Iris pigment epithelial cell (primary cell): ENCODE measurements around the gene IQGAP2.

ENCODE experiments used
- DNase-seq: peaks from one replicate; pipeline ENCODE4 v3.0.0-alpha.2; 2011; ENCODE audit warnings: low read depth

Gene IQGAP2

GRCh38 chr5:76690704-76691466 lies 287.8 kb downstream of the IQGAP2 start:
- peak; percentile 78 for DNase-seq

GRCh38 chr5:76691467-76692273 lies 288.6 kb downstream of the IQGAP2 start:
- DNase-seq = peak; percentile 78

GRCh38 chr5:76692274-76692540 lies 289.1 kb downstream of the IQGAP2 start:
- DNase-seq = no peak

- DNase-seq = no peak
Measured at GRCh38 chr5:76692651-76693050, 289.6 kb downstream of the IQGAP2 start.

GRCh38 chr5:76693141-76693540 lies 290.1 kb downstream of the IQGAP2 start:
- DNase-seq = no peak

GRCh38 chr5:76694317-76694716 lies 291.2 kb downstream of the IQGAP2 start:
- DNase-seq = no peak

- no peak for DNase-seq
Measured at GRCh38 chr5:76695346-76695745, 292.3 kb downstream of the IQGAP2 start.

GRCh38 chr5:76696251-76696650 lies 293.2 kb downstream of the IQGAP2 start:
- DNase-seq = no peak

GRCh38 chr5:76697670-76698069 lies 294.6 kb downstream of the IQGAP2 start:
- DNase-seq = no peak

- no peak for DNase-seq
Measured at GRCh38 chr5:76700571-76700970, 297.5 kb downstream of the IQGAP2 start.

GRCh38 chr5:76701298-76701697 lies 298.2 kb downstream of the IQGAP2 start:
- peak; percentile 95 for DNase-seq

- DNase-seq = no peak
Measured at GRCh38 chr5:76703707-76704106, 300.6 kb downstream of the IQGAP2 start.

- peak; percentile 40 for DNase-seq
Measured at GRCh38 chr5:76704131-76704663, 301.1 kb downstream of the IQGAP2 start.

GRCh38 chr5:76705574-76705973 lies 302.5 kb downstream of the IQGAP2 start:
- DNase-seq = no peak

GRCh38 chr5:76709762-76710161 lies 306.7 kb downstream of the IQGAP2 start:
- DNase-seq = peak; percentile 70

- no peak for DNase-seq
Measured at GRCh38 chr5:76710991-76711390, 307.9 kb downstream of the IQGAP2 start.

- no peak for DNase-seq
Measured at GRCh38 chr5:76714751-76715485, 311.8 kb downstream of the IQGAP2 start.

- no peak for DNase-seq
Measured at GRCh38 chr5:76715486-76715735, 312.3 kb downstream of the IQGAP2 start.

- peak; percentile 55 for DNase-seq
Measured at GRCh38 chr5:76715736-76716455, 312.8 kb downstream of the IQGAP2 start, which contains the start of gene F2R. Gene F2R, plus strand, starts transcription at chr5:76716126. Its CDS starts 182 bp downstream, at chr5:76716308.

- DNase-seq = no peak
Measured at GRCh38 chr5:76716456-76717157, 313.5 kb downstream of the IQGAP2 start.
